ENCODE measurements around the gene NEURL1B.

The NEURL1B gene

GRCh38 chr5:172730981-172731679 is 90.1 kb downstream of the NEURL1B start:
- H3K4me3 ChIP-seq (ENCODE audit: low read depth, low read length): no peak overlapping the region
- DNase-seq (ENCODE audit: low read depth): peak; percentile 76
- TF ChIP-seq CTCF (IDR thresholded peaks at IDR 0.05; ENCODE audit: control insufficient read depth, extremely low read depth, insufficient read depth): no peak

GRCh38 chr5:172731680-172732074 is 90.6 kb downstream of the NEURL1B start:
- no peak for TF ChIP-seq CTCF (IDR thresholded peaks at IDR 0.05; ENCODE audit: control insufficient read depth, extremely low read depth, insufficient read depth)
- H3K4me3 ChIP-seq (ENCODE audit: low read depth, low read length): no peak overlapping the region
- no peak for DNase-seq (ENCODE audit: low read depth)

GRCh38 chr5:172732201-172732865 is 91.3 kb downstream of the NEURL1B start:
- no peak for TF ChIP-seq CTCF (IDR thresholded peaks at IDR 0.05; ENCODE audit: control insufficient read depth, extremely low read depth, insufficient read depth)
- no peak for DNase-seq (ENCODE audit: low read depth)
- no peak overlapping the region for H3K4me3 ChIP-seq (ENCODE audit: low read depth, low read length)

- no peak for TF ChIP-seq CTCF (IDR thresholded peaks at IDR 0.05; ENCODE audit: control insufficient read depth, extremely low read depth, insufficient read depth)
- no peak overlapping the region for H3K4me3 ChIP-seq (ENCODE audit: low read depth, low read length)
- DNase-seq (ENCODE audit: low read depth): no peak
These were observed 92.3 kb downstream of the NEURL1B start for GRCh38 chr5:172733131-172733973.

GRCh38 chr5:172733974-172734346 is 92.9 kb downstream of the NEURL1B start:
- no peak overlapping the region for H3K4me3 ChIP-seq (ENCODE audit: low read depth, low read length)
- TF ChIP-seq CTCF (IDR thresholded peaks at IDR 0.05; ENCODE audit: control insufficient read depth, extremely low read depth, insufficient read depth): no peak
- no peak for DNase-seq (ENCODE audit: low read depth)

- no peak for TF ChIP-seq CTCF (IDR thresholded peaks at IDR 0.05; ENCODE audit: control insufficient read depth, extremely low read depth, insufficient read depth)
- no peak overlapping the region for H3K4me3 ChIP-seq (ENCODE audit: low read depth, low read length)
- no peak for DNase-seq (ENCODE audit: low read depth)
These were observed 94.2 kb downstream of the NEURL1B start for GRCh38 chr5:172735141-172735831.

Data from LNCaP clone FGC (cell line).